Esophagus squamous epithelium (tissue), 4 donors: ENCODE results near the gene ABHD6.

Experiments
- CTCF ChIP-seq, 6 experiments: fragments of 450-650 bp in 4 of 6; fragments of 200-600 bp in 2 of 6; sonication (generic) in 2 of 6; IDR thresholded peaks; one replicate each; pipeline ENCODE4 v1.5.1; 2016 to 2019; ENCODE audit warnings: antibody characterized with exemption in 6 of 6, mild to moderate bottlenecking in 4 of 6, moderate library complexity in 4 of 6
- POLR2A ChIP-seq, 4 donors: fragments of 450-650 bp; IDR thresholded peaks; one replicate each; pipeline ENCODE4 v1.6.1; 2017; ENCODE audit warnings: antibody characterized with exemption in 4 of 4, mild to moderate bottlenecking in 4 of 4, moderate library complexity in 3 of 4

GRCh38 chr3:58334013-58334321, 96.4 kb downstream of the ABHD6 start:
- no peak for TF ChIP-seq CTCF (IDR thresholded peaks at IDR 0.05)
- TF ChIP-seq POLR2A (IDR thresholded peaks at IDR 0.05), result no peak
